Fibroblast of peridontal ligament (primary cell): ENCODE measurements around the gene CCL22.
"Not testable (repeated sequence)": the region's sequence is repeated elsewhere in the genome, so short reads cannot be mapped to it uniquely, and the experiment has no call there.

ENCODE experiments used
- DNase-seq: peaks from one replicate; pipeline ENCODE4 v3.0.0-alpha.2; 2010; ENCODE audit errors: extremely low read depth

Gene CCL22

DNA sequence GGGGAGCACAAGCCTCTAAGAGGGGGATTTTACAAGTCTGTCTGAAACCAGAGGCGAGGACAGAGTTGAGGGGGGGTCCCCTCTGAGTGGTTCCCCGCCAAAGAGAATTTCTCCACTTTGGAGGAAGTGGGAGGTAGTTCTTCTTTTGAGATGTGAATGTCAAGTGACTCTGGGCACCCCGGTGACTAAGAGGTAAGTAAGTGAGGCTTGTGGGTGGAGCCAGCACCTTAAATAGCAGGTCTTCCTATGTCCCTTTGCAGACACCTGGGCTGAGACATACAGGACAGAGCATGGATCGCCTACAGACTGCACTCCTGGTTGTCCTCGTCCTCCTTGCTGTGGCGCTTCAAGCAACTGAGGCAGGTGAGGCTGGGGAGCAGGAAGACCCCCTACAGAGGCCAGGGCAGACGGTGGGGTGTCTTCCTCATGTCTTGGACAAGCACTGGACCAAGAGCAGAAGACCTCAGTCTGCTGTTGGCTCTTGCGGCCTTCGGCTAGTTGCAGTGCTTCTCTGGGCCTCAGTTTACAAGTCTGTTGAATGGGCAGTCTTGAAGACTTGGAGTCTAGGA lies at the start of gene CCL22:
TSS of gene CCL22 (plus strand) at position 257 of the 569 bp plus-strand sequence. CDS start at position 291, 34 bp downstream.
- DNase-seq: no peak

- no peak for DNase-seq
These were observed 47.8 kb upstream of the CCL22 start for GRCh38 chr16:57310801-57311200.

- DNase-seq: no peak
These were observed 45.1 kb upstream of the CCL22 start for GRCh38 chr16:57313509-57313908.

GRCh38 chr16:57314161-57314785 lies 44.3 kb upstream of the CCL22 start:
- DNase-seq: no peak

DNA sequence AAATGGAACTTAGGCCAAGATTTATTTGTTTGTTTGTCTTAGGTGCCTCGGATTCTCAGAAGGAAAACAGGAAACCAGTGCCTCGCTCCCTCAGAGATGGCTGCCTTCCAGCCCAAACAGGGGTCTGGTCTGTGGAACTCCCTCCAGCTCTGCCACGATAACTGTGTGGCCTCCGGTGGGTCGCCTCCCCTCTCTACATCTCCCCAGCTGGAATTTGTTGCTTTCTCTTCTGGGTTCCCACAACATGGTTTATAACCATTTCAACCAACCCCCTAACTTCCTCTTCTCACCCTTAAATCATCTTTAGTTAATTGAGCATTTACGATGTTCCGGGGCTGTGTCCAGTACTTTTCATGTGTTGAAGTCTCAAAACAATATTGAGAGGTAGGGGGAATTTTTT lies 43.2 kb upstream of the CCL22 start:
- no peak for DNase-seq

GRCh38 chr16:57316390-57317017 lies 42.1 kb upstream of the CCL22 start:
- DNase-seq: peak; percentile 91

DNA sequence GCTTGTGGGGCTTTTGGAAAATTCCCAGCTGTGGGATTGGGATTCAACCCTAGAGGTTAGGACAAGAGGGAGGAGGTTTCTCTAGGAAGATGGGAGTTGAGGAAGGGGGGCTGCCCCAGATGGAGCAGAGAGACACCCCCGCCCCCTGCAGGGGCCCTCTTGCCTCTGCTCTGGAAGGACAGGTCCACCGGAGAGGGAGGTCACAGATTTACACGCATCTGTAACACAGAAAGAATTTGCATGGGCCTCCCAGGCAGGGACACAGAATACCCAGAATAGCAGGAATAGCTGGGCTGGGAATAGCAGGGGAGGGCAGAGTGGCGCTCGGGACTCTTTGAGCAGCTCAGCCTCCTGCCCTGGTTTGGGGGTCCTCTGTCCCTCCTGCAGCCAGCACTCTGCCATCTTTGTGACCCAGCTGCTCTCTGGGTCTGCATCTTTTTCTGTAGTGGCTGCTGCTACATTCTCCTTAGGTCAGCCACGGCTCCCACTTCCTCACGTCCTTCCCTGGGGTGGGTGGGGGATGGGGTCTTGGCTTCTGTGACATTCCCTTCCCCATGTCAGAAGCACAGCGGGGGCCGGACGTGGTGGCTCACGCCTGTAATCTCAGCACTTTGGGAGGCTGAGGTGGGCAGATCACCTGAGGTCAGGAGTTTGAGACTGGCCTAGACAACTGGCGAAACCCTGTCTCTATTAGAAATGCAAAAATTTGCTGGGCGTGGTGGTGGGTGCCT lies 40.2 kb upstream of the CCL22 start:
- DNase-seq: no peak

DNA sequence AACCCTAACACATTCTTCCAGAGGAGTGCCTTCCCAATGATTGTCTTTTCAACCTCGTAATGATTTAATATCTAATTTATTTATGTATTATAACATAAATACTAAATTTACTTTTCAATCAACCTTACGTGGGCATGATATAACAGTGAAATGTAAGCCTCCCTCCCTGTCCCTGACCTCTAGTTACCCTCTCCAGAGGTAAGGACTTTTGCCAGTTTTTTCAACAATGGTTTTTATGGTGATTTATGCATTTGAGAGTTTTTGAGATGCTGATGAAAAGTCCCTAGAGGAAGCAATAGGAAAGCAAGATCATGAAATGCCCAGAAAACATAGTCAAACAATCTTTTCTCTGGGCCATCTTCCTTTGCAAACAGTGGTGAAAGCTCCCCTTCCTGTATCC lies 38.9 kb upstream of the CCL22 start:
- no peak for DNase-seq

DNA sequence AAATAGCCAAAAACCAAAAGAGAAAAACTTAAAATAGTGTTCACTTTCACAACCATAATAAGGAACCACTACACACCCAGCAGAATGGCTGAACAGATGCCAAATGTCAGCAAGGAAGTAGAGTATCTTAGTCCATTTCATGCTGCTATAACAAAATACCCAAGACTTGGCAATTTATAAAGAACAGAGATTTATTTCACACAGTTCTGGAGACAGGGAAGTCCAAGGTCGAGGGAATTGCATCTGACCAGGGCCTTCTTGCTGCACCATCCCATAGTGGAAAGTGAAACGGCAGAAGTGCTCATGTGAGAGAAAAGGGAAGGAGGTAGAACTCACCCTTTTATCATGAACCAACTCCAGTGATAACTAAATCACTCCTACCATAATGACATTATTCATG lies 33.8 kb upstream of the CCL22 start:
- no peak for DNase-seq

GRCh38 chr16:57325458-57325857 lies 33.1 kb upstream of the CCL22 start:
- DNase-seq: peak; percentile 54

DNA sequence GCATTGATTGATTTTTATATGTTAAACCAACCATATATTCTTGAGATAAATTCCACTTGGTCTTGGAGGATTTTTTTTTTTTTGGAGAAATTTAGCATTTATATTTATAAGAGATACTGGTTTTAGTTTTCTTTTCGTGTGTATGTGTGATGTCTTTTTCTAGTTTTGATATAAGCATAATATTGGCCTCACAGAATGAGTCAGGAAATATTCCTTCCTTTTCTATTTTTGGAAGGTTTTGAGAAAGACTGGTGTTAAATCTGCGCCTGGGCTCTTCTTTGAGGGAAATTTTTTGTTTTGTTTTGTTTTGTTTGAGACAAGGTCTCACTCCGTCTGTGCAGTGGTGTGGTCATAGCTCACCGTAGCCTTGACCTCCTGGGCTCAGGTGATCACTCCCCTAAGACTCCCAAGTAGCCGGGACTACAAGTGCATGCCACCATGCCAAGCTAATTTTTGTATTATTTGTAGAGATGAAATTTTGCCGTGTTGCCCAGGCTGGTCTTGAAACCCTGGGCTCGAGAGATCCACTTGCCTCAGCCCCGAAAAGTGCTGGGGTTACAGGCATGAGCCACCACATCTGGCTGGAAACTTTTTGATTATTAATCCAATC lies 28.8 kb upstream of the CCL22 start:
- DNase-seq: no peak

- no peak for DNase-seq
These were observed 27.2 kb upstream of the CCL22 start for GRCh38 chr16:57331355-57331754.

GRCh38 chr16:57333402-57333801 lies 25.2 kb upstream of the CCL22 start:
- no peak for DNase-seq

- no peak for DNase-seq
These were observed 23.2 kb upstream of the CCL22 start for GRCh38 chr16:57335366-57335765.

- DNase-seq: no peak
These were observed 17.5 kb upstream of the CCL22 start for GRCh38 chr16:57341062-57341440.

DNA sequence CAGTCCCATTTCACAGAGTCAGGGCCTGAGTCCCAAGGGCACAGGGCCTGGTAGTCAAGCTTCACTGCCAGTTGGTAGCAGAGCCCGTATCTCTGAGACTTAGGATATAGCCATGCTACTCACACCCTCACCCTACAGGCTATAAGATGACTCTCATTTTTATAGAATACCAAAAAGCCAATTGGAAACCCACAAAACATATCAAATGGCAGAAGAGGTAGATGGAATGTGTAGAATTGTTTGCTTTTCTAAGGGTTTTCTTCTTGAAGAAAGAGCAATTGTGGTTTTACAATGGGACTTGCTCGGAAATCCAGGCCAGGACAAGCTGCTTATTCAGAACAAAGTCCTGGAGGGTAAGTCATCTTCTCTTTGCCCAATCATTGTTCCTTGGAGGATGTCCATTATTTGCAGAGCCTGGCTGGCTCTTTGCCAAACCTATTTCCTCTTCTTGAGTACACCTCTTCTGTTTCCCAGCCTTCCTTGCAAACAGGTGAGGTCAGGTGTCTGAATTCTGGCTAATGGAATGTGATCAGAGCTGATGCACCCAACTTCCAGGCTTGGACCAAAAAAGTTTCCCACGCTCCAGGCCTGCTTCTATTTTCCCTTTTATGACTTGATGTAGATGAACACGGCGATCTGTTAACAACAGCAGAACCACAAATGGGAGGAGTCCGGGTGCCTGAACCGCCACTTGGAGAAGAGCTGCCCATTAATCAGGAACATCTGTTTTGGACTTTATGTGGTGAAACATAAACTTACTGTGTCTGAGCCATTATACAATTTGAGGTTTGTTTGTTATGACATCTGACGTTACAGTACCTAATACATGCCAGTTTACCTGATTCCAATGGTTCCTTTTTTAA lies 16.9 kb upstream of the CCL22 start:
- peak; percentile 96 for DNase-seq

DNA sequence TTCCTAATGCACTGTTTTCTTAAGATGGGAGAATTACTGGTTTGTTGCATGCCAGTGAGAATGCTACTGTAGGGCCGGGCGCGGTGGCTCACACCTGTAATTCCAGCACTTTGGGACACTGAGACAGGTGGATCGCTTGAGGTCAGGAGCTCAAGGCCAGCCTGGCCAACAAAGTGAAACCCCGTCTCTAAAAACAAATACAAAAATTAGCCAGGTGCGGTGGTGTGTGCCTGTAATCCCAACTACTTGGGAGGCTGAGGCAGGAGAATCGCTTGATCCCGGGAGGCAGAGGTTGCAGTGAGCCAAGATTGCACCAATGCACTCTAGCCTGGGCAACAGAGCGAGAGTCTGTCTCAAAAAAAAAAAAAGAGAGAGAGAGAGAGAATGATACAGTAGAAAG lies 16.0 kb upstream of the CCL22 start:
- DNase-seq: not testable (repeated sequence)

DNA sequence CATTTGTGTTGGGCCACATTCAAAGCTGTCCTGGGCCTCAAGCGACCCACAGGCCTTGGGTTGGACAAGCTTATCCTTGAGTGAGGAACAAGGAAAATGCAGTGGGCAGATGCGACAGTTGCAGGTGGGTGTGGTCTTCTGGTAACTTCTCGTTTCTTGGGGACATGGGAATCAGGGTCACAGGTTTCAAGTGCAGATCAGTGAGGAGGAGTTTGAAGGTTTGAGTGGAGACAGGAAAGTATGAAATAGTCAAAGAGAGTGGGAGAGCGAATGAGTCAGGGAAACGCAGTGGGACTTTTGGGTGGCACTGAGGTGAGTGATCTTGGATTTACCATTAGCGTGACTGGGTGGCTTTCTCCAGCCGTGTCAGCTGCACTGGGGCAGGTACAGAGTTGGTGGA lies 15.4 kb upstream of the CCL22 start:
- no peak for DNase-seq

GRCh38 chr16:57344094-57344493 lies 14.5 kb upstream of the CCL22 start:
- not testable (repeated sequence) for DNase-seq

DNA sequence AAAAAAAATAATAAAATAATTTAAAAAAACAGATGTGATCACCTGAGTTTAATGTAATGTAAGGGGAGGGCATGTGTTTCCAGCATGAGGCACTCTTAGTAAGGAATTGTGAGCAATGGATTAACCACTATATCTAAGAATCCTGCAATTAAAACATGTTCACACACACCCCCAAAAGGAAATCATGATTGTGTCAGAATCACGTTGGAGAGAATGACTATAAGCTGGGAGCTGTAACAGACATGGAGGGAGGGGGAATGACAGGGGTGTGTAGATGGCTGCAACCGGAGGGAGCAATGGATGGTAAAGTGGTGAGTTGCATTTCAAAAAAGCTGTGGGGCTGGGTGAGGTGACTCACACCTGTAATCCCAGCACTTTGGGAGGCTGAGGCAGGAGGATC lies 13.6 kb upstream of the CCL22 start:
- no peak for DNase-seq

DNA sequence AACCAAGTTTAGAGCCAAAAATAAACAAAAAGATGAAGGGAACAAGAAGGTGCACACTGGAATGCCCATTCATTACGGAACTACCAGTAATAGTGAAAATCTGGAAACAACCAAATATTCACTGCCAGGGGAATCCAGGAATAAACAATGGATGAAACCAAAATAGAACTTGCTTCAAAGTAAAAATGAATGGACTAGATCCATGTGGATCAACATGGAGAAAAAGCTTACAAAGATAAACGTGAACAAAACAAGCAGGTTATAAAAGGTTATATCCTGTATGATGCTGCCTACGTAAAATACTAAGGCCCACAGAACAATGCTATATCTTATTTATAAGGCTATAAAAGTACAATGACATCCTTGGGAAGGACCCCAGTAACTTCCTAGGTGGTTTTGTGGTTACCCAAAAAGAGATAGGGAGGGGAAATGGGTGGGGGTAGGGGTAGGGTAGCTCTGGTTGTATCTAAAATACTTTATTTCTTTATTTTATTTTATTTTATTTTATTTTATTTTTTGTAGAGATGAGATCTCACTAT lies 12.8 kb upstream of the CCL22 start:
- DNase-seq: no peak
